Activated CD4-positive, alpha-beta T cell treated with anti-CD3 and anti-CD28 coated beads, Interleukin-2, Interleukin-4, amounts not matched to agents 100 ng/mL and 50 ng/mL, durations not matched to agents 16 hours and 8 hours (primary cell): ENCODE measurements around the gene RAB44.
A peak's percentile ranks its signal among the peaks of the same experiment; 100 is the strongest.
"Not testable (repeated sequence)": the region's sequence is repeated elsewhere in the genome, so short reads cannot be mapped to it uniquely, and the experiment has no call there.

Experiments
- DNase-seq: peaks from one replicate; pipeline ENCODE4 v3.0.0-alpha.2; 2020; ENCODE audit warnings: low spot score

Gene RAB44

GRCh38 chr6:36685926-36686667 is 11.5 kb upstream of the RAB44 start:
- DNase-seq = no peak

DNA sequence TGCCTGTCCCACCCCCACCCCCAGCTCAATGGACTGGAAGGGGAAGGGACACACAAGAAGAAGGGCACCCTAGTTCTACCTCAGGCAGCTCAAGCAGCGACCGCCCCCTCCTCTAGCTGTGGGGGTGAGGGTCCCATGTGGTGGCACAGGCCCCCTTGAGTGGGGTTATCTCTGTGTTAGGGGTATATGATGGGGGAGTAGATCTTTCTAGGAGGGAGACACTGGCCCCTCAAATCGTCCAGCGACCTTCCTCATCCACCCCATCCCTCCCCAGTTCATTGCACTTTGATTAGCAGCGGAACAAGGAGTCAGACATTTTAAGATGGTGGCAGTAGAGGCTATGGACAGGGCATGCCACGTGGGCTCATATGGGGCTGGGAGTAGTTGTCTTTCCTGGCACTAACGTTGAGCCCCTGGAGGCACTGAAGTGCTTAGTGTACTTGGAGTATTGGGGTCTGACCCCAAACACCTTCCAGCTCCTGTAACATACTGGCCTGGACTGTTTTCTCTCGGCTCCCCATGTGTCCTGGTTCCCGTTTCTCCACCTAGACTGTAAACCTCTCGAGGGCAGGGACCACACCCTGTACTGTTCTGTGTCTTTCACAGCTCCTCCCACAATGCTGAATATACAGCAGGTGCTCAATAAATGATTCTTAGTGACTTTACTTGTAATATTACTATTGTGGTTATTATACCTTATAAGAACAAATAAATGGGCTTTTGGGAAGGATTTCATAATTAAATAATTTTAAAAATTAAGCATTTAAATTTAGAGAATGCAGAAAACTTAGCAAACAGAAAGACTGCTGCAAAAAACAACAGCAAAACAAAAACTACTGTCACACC is 10.7 kb upstream of the RAB44 start:
- DNase-seq = no peak

DNA sequence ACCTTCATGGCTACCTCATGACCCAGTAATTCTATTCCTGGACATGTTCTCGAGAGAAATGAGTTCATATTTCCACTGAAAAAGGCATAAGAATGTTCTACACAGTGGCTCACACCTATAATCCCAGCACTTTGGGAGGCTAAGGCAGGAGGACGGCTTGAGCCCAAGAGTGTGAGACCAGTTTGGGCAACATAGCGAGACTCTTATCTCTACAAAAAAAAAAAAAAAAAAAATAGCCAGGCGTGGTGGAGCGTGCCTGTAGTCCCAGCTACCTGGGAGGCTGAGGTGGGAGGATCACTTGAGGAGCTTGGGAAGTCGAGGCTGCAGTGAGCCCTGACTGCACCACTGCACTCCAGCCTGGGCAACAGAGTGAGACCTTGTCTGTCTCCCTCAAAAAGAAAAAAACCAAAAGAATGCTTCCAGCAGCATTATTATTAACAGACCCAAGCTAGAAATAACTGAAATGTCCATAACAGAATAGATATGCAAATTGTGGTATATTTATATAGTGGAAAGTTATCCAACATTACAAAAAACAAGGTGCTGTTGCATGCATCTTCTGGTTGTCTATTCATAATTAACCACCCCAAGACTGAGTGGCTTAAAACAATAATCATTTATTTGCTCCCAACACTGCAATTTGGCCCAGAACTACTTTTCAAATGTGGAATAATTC is 9.4 kb upstream of the RAB44 start:
- no peak for DNase-seq

DNA sequence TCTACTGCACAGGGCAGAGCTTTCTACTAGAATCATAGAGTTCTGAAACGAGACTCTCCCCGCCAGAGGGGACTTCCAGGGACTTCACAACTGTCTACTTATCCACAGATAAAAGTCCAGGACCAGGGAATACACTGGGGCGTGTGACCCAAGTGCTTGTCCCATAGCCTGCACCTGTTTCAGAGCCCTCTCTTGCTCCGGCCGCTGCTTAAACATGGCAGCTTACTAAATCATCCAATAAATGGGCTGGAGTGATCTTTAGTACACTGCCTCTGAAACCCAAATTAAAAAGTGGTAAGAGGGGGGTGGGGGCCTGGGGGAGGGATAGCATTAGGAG is 8.9 kb upstream of the RAB44 start:
- DNase-seq = no peak

- no peak for DNase-seq
These were observed 6.6 kb upstream of the RAB44 start for GRCh38 chr6:36691011-36691410.

DNA sequence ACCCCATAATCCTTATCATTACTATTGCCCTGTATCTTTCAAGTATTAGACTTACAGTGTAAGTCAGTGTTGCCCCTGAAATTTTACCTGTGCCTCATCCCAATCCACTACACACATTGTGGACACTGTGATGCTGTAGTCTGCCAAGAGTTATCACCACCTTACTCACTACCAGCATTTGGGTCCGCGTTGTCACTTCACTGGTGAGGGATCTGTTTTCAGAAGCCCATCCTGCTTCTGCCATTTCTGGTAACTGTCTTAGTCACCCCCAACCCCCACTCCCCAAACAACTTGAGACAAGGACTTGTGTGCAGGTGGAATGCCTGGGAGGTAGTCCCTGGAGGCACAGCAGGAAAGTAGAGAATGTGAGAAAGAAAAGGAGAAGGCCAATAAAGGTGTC is 6.0 kb upstream of the RAB44 start:
- DNase-seq = no peak

- peak; percentile 39 for DNase-seq
These were observed 5.4 kb upstream of the RAB44 start for GRCh38 chr6:36692220-36692619.

GRCh38 chr6:36692861-36693702 is 4.5 kb upstream of the RAB44 start:
- no peak for DNase-seq

DNA sequence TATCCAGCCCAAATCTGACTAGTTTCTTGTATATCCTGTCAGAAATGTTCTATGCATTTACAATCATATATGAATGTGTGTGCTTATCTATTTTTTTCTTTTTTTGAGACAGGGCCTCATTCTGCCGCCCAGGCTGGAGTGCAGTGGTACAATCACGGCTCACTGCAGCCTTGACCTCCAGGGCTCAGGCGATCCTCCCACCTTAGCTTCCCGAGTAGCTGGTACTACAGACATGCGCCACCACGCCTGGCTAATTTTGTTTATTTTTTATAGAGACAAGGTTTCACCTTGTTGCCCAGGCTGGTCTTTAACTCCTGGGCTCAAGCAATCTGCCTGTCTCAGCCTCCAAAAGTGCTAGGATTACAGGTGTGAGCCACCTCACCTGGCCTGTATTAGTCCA is 3.0 kb upstream of the RAB44 start:
- DNase-seq = no peak

DNA sequence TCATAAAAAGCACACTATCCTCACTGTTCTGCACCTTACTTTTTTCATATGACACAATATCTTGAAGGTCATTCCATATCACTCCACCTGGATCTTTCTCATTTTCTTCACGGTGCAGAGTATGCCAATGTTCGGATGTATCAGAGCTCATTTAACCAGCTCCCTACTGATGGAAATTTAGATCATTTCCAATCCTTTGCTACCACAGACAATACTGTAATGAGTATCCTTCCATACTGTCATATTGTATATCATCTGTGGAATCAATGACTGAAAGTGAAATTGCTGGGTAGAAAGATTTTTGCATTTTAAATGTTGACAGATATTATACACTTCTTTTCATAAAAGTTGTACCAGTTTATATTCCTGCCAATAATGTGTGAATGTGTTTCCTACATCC is 2.2 kb upstream of the RAB44 start:
- peak; percentile 78 for DNase-seq

DNA sequence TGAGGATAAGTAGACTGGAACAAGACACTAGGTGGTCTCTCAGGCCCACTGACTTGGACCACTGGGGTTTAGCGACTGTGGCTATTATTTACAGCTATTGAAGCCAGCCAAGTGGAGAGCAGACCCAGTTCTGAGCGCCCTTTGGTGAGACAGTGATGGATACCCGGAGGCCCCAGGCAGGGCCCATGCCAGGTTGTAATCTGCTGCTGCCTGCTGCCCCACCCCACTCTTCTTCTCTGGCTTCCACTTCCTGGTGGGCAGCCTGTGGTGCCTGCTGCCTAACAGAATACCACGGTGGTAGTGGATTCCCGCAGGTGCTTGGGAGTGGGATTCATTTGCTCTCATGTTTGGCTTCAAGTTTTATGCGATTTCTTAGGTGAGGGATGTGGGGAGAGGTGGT is 570 bp downstream of the RAB44 start:
- no peak for DNase-seq

DNA sequence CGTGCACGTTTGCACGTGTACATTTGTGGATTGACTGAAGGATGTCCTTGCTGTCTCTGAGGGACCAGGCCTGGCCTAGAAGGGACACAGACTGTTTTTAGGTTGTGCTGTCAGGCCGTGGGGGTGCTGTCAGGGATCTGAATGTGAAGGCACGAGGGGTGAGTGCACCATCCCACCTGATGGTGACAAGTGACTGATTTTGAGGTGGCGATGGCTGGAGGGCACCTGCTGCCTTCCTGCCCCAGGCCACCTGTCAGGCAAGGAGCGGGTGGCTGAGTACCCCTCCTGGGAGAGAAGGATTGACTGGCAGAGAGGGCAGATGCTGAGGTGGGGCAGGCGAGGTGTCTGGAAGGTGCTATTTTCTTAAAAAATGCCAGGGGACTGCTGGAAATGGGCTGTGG is 1.2 kb downstream of the RAB44 start:
- DNase-seq = no peak

DNA sequence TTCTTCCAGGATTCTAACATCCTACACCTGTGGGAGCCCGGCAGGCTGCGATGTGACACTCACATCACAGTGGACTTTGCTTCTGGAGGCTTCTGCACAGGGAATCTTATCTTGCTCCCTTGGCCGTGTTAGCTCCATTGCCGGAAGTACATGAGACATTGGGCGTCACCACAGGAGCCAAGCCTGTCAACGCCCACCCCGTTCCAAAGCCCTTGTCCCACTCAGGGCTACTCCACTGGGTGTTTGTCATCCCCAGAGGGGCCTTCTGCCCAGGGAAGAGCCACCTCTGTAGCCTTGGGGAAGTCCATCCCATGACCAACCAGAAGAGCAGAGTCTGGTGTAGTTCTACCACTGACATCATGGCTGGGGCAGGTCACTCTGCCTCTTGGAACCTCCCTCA is 1.7 kb downstream of the RAB44 start:
- no peak for DNase-seq

DNA sequence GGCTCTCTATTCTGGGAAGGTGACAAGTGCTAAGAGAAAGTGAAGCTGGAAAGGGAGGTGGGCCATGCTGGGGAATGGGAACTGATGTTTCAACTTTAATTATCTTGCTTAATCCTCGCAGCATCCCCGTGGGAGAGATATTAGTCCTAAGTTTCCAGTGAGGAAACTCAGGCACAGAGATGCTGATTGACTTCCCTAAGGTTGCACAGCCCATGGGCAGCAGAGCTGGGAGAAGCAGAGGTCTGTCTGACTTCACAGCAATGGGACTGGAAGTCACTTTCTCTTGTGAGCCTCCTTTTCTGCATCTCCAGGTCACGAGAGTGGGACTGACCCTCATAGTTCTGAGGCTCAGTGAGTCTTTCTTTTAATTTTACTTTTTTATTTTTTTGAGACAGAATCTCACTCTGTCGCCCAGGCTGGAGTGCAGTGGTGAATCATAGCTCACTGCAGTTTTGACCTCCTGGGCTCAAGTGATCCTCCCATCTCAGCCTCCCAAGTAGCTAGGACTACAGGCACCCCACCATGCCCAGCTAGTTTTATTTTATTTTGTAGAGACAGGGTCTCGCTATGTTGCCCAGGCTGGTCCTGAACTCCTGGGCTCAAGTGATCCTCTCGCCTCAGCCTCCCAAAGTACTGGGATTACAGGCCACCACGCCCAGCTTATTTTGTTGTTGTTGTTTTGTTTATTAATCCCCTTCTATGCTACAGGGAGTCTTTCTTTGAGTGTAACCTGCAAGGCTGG is 2.6 kb downstream of the RAB44 start:
- no peak for DNase-seq

DNA sequence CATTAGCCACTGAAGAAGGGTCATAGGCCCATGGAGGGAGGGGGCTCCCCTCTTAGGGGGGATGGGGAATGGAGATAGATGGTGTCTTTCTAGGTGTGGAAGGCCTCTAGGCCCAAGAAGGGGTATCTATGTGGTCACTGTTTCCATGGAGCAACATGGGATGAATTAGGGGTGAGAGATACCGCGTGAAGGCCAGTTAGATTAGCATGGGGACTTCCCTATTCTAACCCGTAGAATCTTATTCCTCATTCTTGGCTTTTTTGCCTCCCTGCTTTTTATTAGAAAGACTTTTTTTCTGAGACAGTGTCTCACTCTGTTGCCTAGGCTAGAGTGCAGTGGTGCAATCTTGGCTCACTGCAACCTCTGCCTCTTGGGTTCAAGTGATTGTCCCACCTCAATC is 3.2 kb downstream of the RAB44 start:
- DNase-seq = no peak

GRCh38 chr6:36701401-36701991 is 3.9 kb downstream of the RAB44 start:
- no peak for DNase-seq

- DNase-seq = no peak
These were observed 5.0 kb downstream of the RAB44 start for GRCh38 chr6:36702656-36703055.

GRCh38 chr6:36703081-36703606 is 5.5 kb downstream of the RAB44 start:
- DNase-seq = no peak

GRCh38 chr6:36703982-36704381 is 6.4 kb downstream of the RAB44 start:
- DNase-seq = no peak

GRCh38 chr6:36704961-36705577 is 7.4 kb downstream of the RAB44 start:
- DNase-seq = not testable (repeated sequence)
